H1 (cell line): ENCODE results near the gene GGN. TPM values are rescaled to one million over a fixed set of nuclear protein-coding genes. Genes with fewer than 3 reads are reported as not detected.

Experiments used
- ASH2L ChIP-seq: fragments of 200-600, 300-600 bp; sonication (generic); IDR thresholded peaks from one replicate; pipeline ENCODE4 v1.7.1; 2017; ENCODE audit warnings: low read length
- E2F6 ChIP-seq: IDR thresholded peaks from 2 replicates; pipeline ENCODE4 v1.6.1; 2012; ENCODE audit warnings: inconsistent platforms
- EGR1 ChIP-seq: IDR thresholded peaks from 2 replicates; pipeline ENCODE4 v1.6.1; 2011; ENCODE audit warnings: low read depth, low read length, borderline replicate concordance
- GABPA ChIP-seq: IDR thresholded peaks from 2 replicates; pipeline ENCODE4 v1.6.1; 2011; ENCODE audit warnings: mild to moderate bottlenecking, low read length, moderate library complexity, borderline replicate concordance; ENCODE audit not compliant: insufficient read depth
- JUN ChIP-seq: IDR thresholded peaks from 2 replicates; pipeline ENCODE4 v1.6.1; 2011; ENCODE audit warnings: low read depth, mild to moderate bottlenecking, improper control_type of control experiment, low read length
- SP1 ChIP-seq: IDR thresholded peaks from 2 replicates; pipeline ENCODE4 v1.6.1; 2011; ENCODE audit warnings: low read depth, low read length
- SUZ12 ChIP-seq: fragments of 200-600 bp; sonication (generic); IDR thresholded peaks from 2 replicates; pipeline ENCODE4 v1.6.1; 2012; ENCODE audit warnings: mild to moderate bottlenecking, inconsistent platforms, low read length, moderate library complexity, mixed read lengths
- TAF7 ChIP-seq: optimal IDR thresholded peaks from 2 replicates; pipeline ENCODE3; 2011; ENCODE audit warnings: low read depth, mild to moderate bottlenecking, inconsistent platforms, low read length, moderate library complexity, borderline replicate concordance
- polyA plus RNA-seq, 7 experiments: library from polyadenylated mRNA; depleted of rRNA in 3 of 7; stranded (reverse) in 5 of 7; unstranded in 2 of 7; fragments of >200 nt in 5 of 7; fragments of 200-250 nt in 2 of 7; gene quantifications; 1 replicate in 5 of 7; 2 replicates in 1 of 7; 4 replicates in 1 of 7; pipeline versions ENCODE4 v1.2.1 to v1.2.3, GENCODE V29; 2011 to 2013; ENCODE audit warnings: missing spikeins in 2 of 7, mixed read lengths in 2 of 7
- total RNA-seq: library from RNA; stranded (reverse); fragmentation: NEBNext Ultra II Directional; extraction: Animal tissue kit (Norgen Biotek cat#: 25700); gene quantifications from 2 replicates; pipeline ENCODE4 v1.2.1, GENCODE V29; 2021
- TF ChIP-seq, protein P1 (sequence below): fragments of 300-600 bp; sonication (generic); IDR thresholded peaks from 2 replicates; pipeline ENCODE4 v1.7.1; 2012; ENCODE audit warnings: low read length, moderate library complexity, mild to moderate bottlenecking, inconsistent platforms; ENCODE audit not compliant: insufficient replicate concordance
- TF ChIP-seq, protein P2 (sequence below): IDR thresholded peaks from 2 replicates; pipeline ENCODE4 v1.6.1; 2012; ENCODE audit warnings: inconsistent platforms

GGN gene
- total and polyA plus RNA-seq, 2 of the 8 experiments (the other 6 are each of a cell fraction or from before 2014, with no cell fraction given), result 0.47 to 1.2 TPM

DNA sequence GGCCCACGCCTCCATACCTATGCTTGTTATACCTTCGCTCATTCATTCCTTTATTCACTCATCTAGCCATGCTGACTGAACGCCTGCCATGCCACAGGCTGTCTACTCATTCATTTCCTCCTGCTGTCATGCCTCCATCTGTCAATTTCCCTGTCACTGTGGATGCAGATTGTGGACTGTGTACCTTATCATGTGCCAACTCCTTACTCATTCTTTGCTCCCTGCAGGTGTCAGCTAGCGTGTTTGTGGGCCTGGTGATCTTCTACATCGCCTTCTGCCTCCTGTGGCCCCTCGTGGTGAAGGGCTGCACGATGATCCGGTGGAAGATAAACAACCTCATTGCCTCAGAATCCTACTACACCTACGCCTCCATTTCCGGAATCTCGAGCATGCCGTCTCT, 17.5 kb downstream of the GGN start (continued):
- TF ChIP-seq, protein P1, sequence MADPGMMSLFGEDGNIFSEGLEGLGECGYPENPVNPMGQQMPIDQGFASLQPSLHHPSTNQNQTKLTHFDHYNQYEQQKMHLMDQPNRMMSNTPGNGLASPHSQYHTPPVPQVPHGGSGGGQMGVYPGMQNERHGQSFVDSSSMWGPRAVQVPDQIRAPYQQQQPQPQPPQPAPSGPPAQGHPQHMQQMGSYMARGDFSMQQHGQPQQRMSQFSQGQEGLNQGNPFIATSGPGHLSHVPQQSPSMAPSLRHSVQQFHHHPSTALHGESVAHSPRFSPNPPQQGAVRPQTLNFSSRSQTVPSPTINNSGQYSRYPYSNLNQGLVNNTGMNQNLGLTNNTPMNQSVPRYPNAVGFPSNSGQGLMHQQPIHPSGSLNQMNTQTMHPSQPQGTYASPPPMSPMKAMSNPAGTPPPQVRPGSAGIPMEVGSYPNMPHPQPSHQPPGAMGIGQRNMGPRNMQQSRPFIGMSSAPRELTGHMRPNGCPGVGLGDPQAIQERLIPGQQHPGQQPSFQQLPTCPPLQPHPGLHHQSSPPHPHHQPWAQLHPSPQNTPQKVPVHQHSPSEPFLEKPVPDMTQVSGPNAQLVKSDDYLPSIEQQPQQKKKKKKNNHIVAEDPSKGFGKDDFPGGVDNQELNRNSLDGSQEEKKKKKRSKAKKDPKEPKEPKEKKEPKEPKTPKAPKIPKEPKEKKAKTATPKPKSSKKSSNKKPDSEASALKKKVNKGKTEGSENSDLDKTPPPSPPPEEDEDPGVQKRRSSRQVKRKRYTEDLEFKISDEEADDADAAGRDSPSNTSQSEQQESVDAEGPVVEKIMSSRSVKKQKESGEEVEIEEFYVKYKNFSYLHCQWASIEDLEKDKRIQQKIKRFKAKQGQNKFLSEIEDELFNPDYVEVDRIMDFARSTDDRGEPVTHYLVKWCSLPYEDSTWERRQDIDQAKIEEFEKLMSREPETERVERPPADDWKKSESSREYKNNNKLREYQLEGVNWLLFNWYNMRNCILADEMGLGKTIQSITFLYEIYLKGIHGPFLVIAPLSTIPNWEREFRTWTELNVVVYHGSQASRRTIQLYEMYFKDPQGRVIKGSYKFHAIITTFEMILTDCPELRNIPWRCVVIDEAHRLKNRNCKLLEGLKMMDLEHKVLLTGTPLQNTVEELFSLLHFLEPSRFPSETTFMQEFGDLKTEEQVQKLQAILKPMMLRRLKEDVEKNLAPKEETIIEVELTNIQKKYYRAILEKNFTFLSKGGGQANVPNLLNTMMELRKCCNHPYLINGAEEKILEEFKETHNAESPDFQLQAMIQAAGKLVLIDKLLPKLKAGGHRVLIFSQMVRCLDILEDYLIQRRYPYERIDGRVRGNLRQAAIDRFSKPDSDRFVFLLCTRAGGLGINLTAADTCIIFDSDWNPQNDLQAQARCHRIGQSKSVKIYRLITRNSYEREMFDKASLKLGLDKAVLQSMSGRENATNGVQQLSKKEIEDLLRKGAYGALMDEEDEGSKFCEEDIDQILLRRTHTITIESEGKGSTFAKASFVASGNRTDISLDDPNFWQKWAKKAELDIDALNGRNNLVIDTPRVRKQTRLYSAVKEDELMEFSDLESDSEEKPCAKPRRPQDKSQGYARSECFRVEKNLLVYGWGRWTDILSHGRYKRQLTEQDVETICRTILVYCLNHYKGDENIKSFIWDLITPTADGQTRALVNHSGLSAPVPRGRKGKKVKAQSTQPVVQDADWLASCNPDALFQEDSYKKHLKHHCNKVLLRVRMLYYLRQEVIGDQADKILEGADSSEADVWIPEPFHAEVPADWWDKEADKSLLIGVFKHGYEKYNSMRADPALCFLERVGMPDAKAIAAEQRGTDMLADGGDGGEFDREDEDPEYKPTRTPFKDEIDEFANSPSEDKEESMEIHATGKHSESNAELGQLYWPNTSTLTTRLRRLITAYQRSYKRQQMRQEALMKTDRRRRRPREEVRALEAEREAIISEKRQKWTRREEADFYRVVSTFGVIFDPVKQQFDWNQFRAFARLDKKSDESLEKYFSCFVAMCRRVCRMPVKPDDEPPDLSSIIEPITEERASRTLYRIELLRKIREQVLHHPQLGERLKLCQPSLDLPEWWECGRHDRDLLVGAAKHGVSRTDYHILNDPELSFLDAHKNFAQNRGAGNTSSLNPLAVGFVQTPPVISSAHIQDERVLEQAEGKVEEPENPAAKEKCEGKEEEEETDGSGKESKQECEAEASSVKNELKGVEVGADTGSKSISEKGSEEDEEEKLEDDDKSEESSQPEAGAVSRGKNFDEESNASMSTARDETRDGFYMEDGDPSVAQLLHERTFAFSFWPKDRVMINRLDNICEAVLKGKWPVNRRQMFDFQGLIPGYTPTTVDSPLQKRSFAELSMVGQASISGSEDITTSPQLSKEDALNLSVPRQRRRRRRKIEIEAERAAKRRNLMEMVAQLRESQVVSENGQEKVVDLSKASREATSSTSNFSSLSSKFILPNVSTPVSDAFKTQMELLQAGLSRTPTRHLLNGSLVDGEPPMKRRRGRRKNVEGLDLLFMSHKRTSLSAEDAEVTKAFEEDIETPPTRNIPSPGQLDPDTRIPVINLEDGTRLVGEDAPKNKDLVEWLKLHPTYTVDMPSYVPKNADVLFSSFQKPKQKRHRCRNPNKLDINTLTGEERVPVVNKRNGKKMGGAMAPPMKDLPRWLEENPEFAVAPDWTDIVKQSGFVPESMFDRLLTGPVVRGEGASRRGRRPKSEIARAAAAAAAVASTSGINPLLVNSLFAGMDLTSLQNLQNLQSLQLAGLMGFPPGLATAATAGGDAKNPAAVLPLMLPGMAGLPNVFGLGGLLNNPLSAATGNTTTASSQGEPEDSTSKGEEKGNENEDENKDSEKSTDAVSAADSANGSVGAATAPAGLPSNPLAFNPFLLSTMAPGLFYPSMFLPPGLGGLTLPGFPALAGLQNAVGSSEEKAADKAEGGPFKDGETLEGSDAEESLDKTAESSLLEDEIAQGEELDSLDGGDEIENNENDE, result no peak
- no peak for TF ChIP-seq TAF7
- no peak for TF ChIP-seq ASH2L
- no peak for TF ChIP-seq GABPA
- no peak for TF ChIP-seq JUN
- TF ChIP-seq E2F6, result no peak
- no peak for TF ChIP-seq SP1
- no peak for TF ChIP-seq SUZ12
- TF ChIP-seq, protein P2, sequence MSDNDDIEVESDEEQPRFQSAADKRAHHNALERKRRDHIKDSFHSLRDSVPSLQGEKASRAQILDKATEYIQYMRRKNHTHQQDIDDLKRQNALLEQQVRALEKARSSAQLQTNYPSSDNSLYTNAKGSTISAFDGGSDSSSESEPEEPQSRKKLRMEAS, result no peak
- TF ChIP-seq EGR1, result no peak
